ENCODE results near the gene PAGE2. TPM values are rescaled to one million over a fixed set of nuclear protein-coding genes. Genes with fewer than 3 reads are reported as not detected.

Gene PAGE2
- polyA plus RNA-seq, 1 donor (not counting 4 experiments of a cell fraction or from before 2014, with no cell fraction given), result not detected

DNA sequence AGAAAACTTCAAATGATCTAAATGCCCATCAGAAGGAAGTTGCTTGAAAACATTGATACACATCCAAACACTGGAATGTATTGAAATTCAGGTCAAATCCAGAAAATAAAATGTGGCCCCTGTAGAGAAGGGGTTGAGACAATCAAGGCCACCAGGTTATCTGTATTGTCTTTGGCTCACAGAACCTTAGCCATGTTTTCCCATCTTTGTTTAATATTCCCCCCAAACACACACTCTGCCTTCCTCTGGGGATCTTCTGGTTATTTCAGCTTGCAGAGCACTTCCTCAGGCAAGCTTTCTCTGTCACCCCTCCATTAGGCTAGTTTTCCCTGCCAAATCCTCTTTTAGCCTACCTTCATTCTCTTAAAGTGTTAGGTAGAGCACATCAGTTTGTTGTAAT is 30.5 kb downstream of the PAGE2 start:
- Histone ChIP-seq H3K9ac (ENCODE audit: control insufficient read depth, extremely low read depth, insufficient read depth, low read length) (no peak overlapping the region), H4K20me1 (ENCODE audit: control insufficient read depth, extremely low read depth, insufficient read depth, low read length) (no peaks in the 10 kb centered on the region), H3K79me2 (ENCODE audit: control insufficient read depth, insufficient read depth, low read length) (no peaks in the 10 kb centered on the region), H3K4me2 (ENCODE audit: control insufficient read depth, extremely low read depth, insufficient read depth, low read depth, low read length) (no peak overlapping the region), H3K4me3 (ENCODE audit: control insufficient read depth in 2 of 3, extremely low read depth in 1 of 3, insufficient read depth in 2 of 3, low read depth in 1 of 3, low read length in 3 of 3) (no peak overlapping the region), H3K36me3 (ENCODE audit: control insufficient read depth in 2 of 2, extremely low read depth in 1 of 2, insufficient read depth in 2 of 2, low read length in 2 of 2) (no peaks in the 10 kb centered on the region), H3K27me3 (ENCODE audit: control insufficient read depth, extremely low read depth, insufficient read depth, low read length) (no peaks in the 10 kb centered on the region), H3K9me1 (ENCODE audit: control insufficient read depth, extremely low read depth, insufficient read depth, low read length) (no peaks in the 10 kb centered on the region), H3K9me3 (ENCODE audit: control insufficient read depth, low read depth, low read length) (no peaks in the 10 kb centered on the region), H2AFZ (ENCODE audit: control insufficient read depth, low read length) (no peak overlapping the region), H3K27ac (ENCODE audit: control insufficient read depth, insufficient read depth, low read length) (no peak overlapping the region), H3K4me1 (ENCODE audit: control insufficient read depth, extremely low read depth, insufficient read depth, low read length) (peaks cover 3% of the 10 kb centered on the region)
- DNase-seq (ENCODE audit: low read depth, low spot score) (no peak), FAIRE-seq (no peak)
- no peak for TF ChIP-seq EZH2 (IDR thresholded peaks at IDR 0.05; ENCODE audit: low read length)
- TF ChIP-seq, protein P1, sequence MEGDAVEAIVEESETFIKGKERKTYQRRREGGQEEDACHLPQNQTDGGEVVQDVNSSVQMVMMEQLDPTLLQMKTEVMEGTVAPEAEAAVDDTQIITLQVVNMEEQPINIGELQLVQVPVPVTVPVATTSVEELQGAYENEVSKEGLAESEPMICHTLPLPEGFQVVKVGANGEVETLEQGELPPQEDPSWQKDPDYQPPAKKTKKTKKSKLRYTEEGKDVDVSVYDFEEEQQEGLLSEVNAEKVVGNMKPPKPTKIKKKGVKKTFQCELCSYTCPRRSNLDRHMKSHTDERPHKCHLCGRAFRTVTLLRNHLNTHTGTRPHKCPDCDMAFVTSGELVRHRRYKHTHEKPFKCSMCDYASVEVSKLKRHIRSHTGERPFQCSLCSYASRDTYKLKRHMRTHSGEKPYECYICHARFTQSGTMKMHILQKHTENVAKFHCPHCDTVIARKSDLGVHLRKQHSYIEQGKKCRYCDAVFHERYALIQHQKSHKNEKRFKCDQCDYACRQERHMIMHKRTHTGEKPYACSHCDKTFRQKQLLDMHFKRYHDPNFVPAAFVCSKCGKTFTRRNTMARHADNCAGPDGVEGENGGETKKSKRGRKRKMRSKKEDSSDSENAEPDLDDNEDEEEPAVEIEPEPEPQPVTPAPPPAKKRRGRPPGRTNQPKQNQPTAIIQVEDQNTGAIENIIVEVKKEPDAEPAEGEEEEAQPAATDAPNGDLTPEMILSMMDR (optimal IDR thresholded peaks at IDR 0.05 in 1 of 3, IDR thresholded peaks at IDR 0.05 in 1 of 3, conservative IDR thresholded peaks at IDR 0.05 in 1 of 3; ENCODE audit: extremely low read depth in 1 of 3, insufficient read depth in 2 of 3, low read length in 3 of 3), result no peak
- dilution Hi-C loops (cut with MboI; ENCODE audit: extremely low pct_ligation_motif_present, low sequenced_read_pairs), result no loop called here

DNA sequence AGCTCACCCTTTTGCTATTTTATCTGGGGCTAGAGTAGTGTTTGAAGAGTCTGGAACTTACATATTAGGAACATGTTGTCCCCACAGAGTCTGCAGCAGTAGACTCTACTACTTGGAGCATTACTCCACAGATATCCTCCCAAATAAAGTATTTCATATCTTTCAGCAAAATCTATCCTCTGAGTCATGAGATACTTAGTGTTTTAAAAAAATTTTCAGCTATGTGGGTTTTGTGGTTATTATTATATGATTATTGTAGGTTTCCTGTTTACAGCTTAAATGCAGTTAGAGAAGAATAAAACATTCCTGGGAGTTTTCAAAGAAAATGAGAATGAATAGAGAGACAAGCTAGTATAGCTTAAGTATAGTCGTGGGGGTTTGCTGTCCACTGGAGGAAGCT is 30.9 kb downstream of the PAGE2 start:
- FAIRE-seq, result no peak
- Histone ChIP-seq H3K9ac (ENCODE audit: control insufficient read depth, extremely low read depth, insufficient read depth, low read length) (no peak overlapping the region), H3K79me2 (ENCODE audit: control insufficient read depth, insufficient read depth, low read length) (no peaks in the 10 kb centered on the region), H2AFZ (ENCODE audit: control insufficient read depth, low read length) (no peak overlapping the region), H3K36me3 (ENCODE audit: control insufficient read depth in 2 of 2, extremely low read depth in 1 of 2, insufficient read depth in 2 of 2, low read length in 2 of 2) (no peaks in the 10 kb centered on the region), H3K27me3 (ENCODE audit: control insufficient read depth, extremely low read depth, insufficient read depth, low read length) (no peaks in the 10 kb centered on the region), H3K4me3 (ENCODE audit: control insufficient read depth in 2 of 3, extremely low read depth in 1 of 3, insufficient read depth in 2 of 3, low read depth in 1 of 3, low read length in 3 of 3) (no peak overlapping the region), H3K27ac (ENCODE audit: control insufficient read depth, insufficient read depth, low read length) (no peak overlapping the region), H3K9me3 (ENCODE audit: control insufficient read depth, low read depth, low read length) (no peaks in the 10 kb centered on the region), H4K20me1 (ENCODE audit: control insufficient read depth, extremely low read depth, insufficient read depth, low read length) (no peaks in the 10 kb centered on the region), H3K4me2 (ENCODE audit: control insufficient read depth, extremely low read depth, insufficient read depth, low read depth, low read length) (no peak overlapping the region), H3K4me1 (ENCODE audit: control insufficient read depth, extremely low read depth, insufficient read depth, low read length) (peaks cover 3% of the 10 kb centered on the region), H3K9me1 (ENCODE audit: control insufficient read depth, extremely low read depth, insufficient read depth, low read length) (no peaks in the 10 kb centered on the region)
- DNase-seq (ENCODE audit: low read depth, low spot score), result no peak
- dilution Hi-C loops (cut with MboI; ENCODE audit: extremely low pct_ligation_motif_present, low sequenced_read_pairs), result no loop called here
- TF ChIP-seq EZH2 (IDR thresholded peaks at IDR 0.05; ENCODE audit: low read length), result no peak
- TF ChIP-seq, protein P1 (optimal IDR thresholded peaks at IDR 0.05 in 1 of 3, IDR thresholded peaks at IDR 0.05 in 1 of 3, conservative IDR thresholded peaks at IDR 0.05 in 1 of 3; ENCODE audit: extremely low read depth in 1 of 3, insufficient read depth in 2 of 3, low read length in 3 of 3), result no peak
